Activated T-cell treated with anti-CD3 and anti-CD28 coated beads for 24 hours (primary cell): ENCODE data around the gene NEK8.
"Not testable (repeated sequence)": the region's sequence is repeated elsewhere in the genome, so short reads cannot be mapped to it uniquely, and the experiment has no call there.

Source experiments
- DNase-seq: peaks from one replicate; pipeline ENCODE4 v3.0.0-alpha.2; 2020; ENCODE audit warnings: low read depth

Gene NEK8

GRCh38 chr17:28725660-28726225 is 2.8 kb upstream of the NEK8 start:
- DNase-seq: no peak

- DNase-seq: no peak
Measured at GRCh38 chr17:28726226-28726626, 2.4 kb upstream of the NEK8 start, which contains the start of gene TLCD1. Gene TLCD1, minus strand, starts transcription at chr17:28726233. Its CDS starts 136 bp downstream, at chr17:28726097.

- peak; percentile 92 for DNase-seq
Measured at GRCh38 chr17:28726627-28727491, 1.7 kb upstream of the NEK8 start.

GRCh38 chr17:28729950-28730330 is 1.4 kb downstream of the NEK8 start:
- DNase-seq: no peak

- DNase-seq: no peak
Measured at GRCh38 chr17:28733346-28733745, 4.8 kb downstream of the NEK8 start.

- DNase-seq: no peak
Measured at GRCh38 chr17:28734712-28735241, 6.2 kb downstream of the NEK8 start.

- no peak for DNase-seq
Measured at GRCh38 chr17:28735242-28735722, 6.7 kb downstream of the NEK8 start.

- not testable (repeated sequence) for DNase-seq
Measured at GRCh38 chr17:28735913-28736769, 7.6 kb downstream of the NEK8 start.

- DNase-seq: no peak
Measured at GRCh38 chr17:28737316-28737715, 8.7 kb downstream of the NEK8 start.

GRCh38 chr17:28737770-28738679 is 9.4 kb downstream of the NEK8 start:
- no peak for DNase-seq

- no peak for DNase-seq
Measured at GRCh38 chr17:28738680-28739384, 10.2 kb downstream of the NEK8 start.

GRCh38 chr17:28740406-28741357 is 12.1 kb downstream of the NEK8 start:
- DNase-seq: no peak

GRCh38 chr17:28741358-28742349 is 13.1 kb downstream of the NEK8 start:
- no peak for DNase-seq

- DNase-seq: peak; percentile 70
Measured at GRCh38 chr17:28743243-28744103, 14.9 kb downstream of the NEK8 start, which contains the start of gene TRAF4. Gene TRAF4, plus strand, starts transcription at chr17:28744011. Its CDS starts 102 bp downstream, at chr17:28744113.

GRCh38 chr17:28744104-28744971 is 15.8 kb downstream of the NEK8 start:
- peak; percentile 62 for DNase-seq
